ENCODE results near the gene DUS2.
"Not testable (repeated sequence)": the region's sequence is repeated elsewhere in the genome, so short reads cannot be mapped to it uniquely, and the experiment has no call there.

Gene DUS2

DNA sequence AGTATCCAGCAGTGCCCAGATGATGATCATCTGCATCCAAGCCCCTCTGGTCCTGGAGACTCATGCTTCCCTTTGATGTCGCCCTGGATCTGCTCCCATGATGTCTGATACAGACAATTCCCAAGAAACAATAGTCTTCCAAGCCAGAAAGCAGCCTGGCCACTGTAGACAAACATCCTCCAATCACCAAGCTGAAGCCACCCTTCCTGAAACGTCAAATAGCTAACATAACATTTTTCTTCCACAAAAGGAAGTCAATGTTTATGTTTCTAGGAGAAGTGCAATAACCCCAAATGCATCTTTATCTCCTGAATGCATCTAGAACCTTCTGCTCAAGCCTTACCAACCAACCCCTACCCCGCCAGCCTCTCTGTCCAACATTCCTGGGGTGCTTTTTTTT lies 22.6 kb upstream of the DUS2 start:
- DNase-seq (ENCODE audit: low read depth), result no peak
- TF ChIP-seq, protein P1, sequence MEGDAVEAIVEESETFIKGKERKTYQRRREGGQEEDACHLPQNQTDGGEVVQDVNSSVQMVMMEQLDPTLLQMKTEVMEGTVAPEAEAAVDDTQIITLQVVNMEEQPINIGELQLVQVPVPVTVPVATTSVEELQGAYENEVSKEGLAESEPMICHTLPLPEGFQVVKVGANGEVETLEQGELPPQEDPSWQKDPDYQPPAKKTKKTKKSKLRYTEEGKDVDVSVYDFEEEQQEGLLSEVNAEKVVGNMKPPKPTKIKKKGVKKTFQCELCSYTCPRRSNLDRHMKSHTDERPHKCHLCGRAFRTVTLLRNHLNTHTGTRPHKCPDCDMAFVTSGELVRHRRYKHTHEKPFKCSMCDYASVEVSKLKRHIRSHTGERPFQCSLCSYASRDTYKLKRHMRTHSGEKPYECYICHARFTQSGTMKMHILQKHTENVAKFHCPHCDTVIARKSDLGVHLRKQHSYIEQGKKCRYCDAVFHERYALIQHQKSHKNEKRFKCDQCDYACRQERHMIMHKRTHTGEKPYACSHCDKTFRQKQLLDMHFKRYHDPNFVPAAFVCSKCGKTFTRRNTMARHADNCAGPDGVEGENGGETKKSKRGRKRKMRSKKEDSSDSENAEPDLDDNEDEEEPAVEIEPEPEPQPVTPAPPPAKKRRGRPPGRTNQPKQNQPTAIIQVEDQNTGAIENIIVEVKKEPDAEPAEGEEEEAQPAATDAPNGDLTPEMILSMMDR (conservative IDR thresholded peaks at IDR 0.05; ENCODE audit: control insufficient read depth, insufficient read depth, low read depth, low read length), result no peak
- H3K4me3 ChIP-seq (ENCODE audit: control insufficient read depth, low read depth, low read length), result no peak overlapping the region

DNA sequence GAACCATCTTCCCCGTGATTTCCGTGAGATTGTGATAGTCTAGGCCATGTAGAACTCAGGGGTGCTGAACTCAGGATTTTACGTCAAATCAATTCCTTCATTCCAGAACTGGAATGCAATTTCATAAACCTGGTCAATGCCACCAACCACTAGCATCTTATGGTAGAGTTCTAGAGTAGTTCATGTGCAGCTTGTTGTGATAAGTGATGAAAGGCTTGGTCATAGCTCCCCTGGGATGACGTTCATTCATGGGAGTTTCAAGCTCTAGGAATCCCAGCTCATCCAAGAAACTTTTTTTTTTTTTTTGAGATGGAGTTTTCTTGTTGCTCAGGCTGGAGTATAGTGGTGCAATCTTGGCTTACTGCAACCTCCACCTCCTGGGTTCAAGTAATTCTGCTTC lies 20.1 kb upstream of the DUS2 start:
- DNase-seq (ENCODE audit: low read depth), result peak; percentile 87
- TF ChIP-seq, protein P1 (conservative IDR thresholded peaks at IDR 0.05; ENCODE audit: control insufficient read depth, insufficient read depth, low read depth, low read length), result no peak
- H3K4me3 ChIP-seq (ENCODE audit: control insufficient read depth, low read depth, low read length), result no peak overlapping the region

DNA sequence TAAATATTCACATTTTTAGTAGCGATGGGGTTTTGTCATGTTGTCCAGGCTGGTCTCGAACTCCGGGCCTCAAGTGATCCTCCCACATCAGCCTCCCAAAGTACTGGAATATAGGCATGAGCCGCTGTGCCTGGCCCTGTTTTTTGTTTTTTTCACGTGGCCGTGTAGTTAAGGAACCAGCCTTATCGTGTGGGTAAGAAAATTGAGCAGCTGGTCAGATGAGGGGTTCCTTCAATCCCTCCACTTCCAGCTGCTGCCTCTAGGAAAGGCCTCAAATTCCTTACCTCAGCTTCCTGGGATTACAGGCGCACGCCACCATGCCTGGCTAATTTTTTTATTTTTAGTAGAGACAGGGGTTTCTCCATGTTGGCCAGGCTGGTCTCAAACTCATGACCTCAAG lies 17.9 kb upstream of the DUS2 start:
- TF ChIP-seq, protein P1 (conservative IDR thresholded peaks at IDR 0.05; ENCODE audit: control insufficient read depth, insufficient read depth, low read depth, low read length), result no peak
- no peak for DNase-seq (ENCODE audit: low read depth)
- H3K4me3 ChIP-seq (ENCODE audit: control insufficient read depth, low read depth, low read length), result no peak overlapping the region

DNA sequence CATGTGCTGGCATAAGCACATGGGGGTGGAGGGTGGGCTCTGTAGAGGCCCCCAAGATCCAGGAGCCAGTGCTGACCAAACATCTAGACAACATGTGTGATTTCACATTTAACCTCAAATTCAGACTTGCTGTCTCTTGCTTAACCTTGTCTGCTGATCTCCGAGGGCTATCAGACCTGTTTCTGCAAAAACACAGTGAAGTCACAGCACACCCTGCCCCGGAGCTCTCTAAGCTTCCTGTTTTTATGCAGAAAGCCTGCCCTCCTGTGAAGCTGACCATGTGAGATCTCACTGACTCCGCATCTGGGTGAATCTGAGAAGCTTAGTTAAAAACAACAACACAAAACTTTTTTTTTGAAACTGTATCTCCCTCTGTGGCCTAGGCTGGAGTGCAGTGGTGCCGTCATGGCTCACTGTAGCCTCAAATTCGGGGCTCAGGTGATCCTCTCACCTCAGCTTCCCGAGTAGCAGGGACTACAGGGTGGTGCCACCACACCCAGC lies 17.2 kb upstream of the DUS2 start:
- TF ChIP-seq, protein P1 (conservative IDR thresholded peaks at IDR 0.05; ENCODE audit: control insufficient read depth, insufficient read depth, low read depth, low read length), result no peak
- no peak overlapping the region for H3K4me3 ChIP-seq (ENCODE audit: control insufficient read depth, low read depth, low read length)
- no peak for DNase-seq (ENCODE audit: low read depth)

DNA sequence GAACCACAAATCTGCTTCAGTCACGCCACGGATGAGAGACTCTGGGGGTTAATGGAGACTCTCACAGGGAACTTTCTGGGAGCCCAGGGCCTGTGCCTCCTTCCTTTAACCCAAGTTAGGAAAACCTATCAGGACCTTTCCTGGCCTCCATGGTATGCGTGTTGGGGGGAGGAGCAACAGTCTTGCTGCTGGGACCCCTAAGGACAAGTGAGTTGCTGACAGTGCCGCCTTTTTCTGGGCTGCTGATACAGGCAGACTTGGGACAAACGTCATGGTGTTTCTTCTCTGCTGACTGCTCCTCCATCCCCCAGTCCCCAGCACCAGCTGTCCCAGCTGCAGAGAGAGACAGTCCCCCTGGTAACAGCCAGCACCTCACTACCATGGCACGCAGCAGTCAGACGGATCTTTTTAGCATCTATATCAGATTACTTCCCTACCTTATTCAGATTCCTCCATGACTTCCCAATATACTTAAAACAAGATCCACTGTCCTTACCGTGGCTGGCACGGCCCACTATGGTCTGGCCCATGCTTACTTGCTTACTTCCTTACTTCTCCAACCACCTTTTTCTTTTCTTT lies 13.8 kb upstream of the DUS2 start:
- no peak overlapping the region for H3K4me3 ChIP-seq (ENCODE audit: control insufficient read depth, low read depth, low read length)
- TF ChIP-seq, protein P1 (conservative IDR thresholded peaks at IDR 0.05; ENCODE audit: control insufficient read depth, insufficient read depth, low read depth, low read length), result no peak
- no peak for DNase-seq (ENCODE audit: low read depth)

DNA sequence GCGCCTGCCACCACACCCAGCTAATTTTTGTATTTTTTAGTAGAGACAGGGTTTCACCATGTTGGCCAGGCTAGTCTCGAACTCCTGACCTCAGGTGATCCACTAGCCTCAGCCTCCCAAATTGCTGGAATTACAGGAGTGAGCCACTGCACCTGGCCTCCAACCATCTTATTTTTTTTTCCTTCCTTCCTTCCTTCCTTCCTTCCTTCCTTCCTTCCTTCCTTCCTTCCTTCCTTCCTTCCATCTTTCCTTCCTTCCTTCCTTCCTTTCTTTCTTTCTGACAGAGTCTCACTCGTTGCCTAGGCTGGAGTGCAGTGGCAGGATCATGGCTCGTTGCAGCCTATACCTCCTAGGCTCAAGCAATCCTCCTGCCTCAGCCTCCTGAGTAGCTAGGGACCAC lies 13.2 kb upstream of the DUS2 start:
- not testable (repeated sequence) for H3K4me3 ChIP-seq (ENCODE audit: control insufficient read depth, low read depth, low read length); DNase-seq (ENCODE audit: low read depth)

DNA sequence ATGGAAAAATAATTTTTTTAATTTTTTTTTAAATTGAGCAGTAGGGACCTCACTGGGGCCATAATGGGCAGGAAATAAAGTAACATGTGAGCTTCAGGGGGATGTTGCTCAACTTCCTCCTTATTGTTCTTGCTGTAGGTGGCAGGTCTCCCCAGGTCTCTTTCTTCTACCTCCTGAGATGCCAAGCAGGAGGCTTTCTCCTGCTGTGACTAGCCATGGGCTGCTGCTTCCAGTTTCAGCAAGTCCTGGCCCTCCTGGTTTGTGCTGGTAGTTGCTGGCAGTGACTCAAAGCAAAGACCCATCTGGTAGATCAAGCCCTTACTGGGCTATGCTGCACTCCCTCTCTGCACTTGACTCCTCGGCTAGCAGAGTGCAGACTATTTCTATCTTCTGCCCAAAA lies 9.6 kb upstream of the DUS2 start:
- H3K4me3 ChIP-seq (ENCODE audit: control insufficient read depth, low read depth, low read length), result no peak overlapping the region
- TF ChIP-seq, protein P1 (conservative IDR thresholded peaks at IDR 0.05; ENCODE audit: control insufficient read depth, insufficient read depth, low read depth, low read length), result no peak
- DNase-seq (ENCODE audit: low read depth), result no peak

Measured in fibroblast of mammary gland (primary cell).